Measurements from ENCODE around the gene SV2B. TPM values are rescaled to one million over a fixed set of nuclear protein-coding genes. Genes with fewer than 3 reads are reported as not detected.

Gene SV2B
- polyA plus RNA-seq, 1 donor, result 3.0 TPM

DNA sequence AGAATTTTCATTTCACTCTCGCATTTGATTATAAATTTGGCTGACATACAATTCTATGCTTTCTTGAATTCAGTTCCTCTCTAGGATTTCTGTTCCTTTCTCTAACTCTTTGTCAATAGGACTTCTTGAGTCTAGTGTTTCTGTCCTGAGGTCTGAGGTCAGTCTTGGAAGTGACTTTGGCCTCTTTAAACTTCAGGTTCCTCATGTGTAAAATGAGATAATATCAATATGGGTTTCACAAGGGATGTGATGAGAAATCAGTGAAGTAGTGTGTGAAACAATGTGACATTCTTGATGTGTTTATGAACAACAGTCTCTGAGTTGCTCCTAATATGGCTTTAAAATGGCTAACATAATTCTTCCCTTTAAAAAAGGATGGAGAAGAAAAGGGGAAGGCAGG, 92.2 kb downstream of the SV2B start:
- no peak for DNase-seq (ENCODE audit: low read depth)

GRCh38 chr15:91192690-91193377, 92.8 kb downstream of the SV2B start:
- no peak for DNase-seq (ENCODE audit: low read depth)

DNA sequence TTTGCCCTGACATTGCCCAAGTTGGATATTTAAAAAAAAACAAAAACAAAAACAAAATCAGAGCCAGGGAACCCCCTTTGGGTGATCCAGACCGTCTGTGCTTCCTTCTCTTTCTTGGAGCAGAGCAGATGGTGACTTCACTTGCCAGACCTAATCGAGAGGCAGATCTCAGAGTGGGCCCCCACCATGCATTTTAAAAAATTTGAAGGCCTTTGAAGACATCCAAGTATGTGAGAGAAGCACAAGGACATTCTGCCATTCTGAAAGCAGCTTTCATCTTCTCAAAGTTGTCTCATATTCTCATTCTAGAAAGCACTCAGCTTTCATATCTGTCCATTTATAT, 93.3 kb downstream of the SV2B start:
- no peak for DNase-seq (ENCODE audit: low read depth)

- DNase-seq (ENCODE audit: low read depth), result no peak
These were observed 96.1 kb downstream of the SV2B start for GRCh38 chr15:91196127-91196526.

- no peak for DNase-seq (ENCODE audit: low read depth)
These were observed 96.7 kb downstream of the SV2B start for GRCh38 chr15:91196768-91197167.

DNA sequence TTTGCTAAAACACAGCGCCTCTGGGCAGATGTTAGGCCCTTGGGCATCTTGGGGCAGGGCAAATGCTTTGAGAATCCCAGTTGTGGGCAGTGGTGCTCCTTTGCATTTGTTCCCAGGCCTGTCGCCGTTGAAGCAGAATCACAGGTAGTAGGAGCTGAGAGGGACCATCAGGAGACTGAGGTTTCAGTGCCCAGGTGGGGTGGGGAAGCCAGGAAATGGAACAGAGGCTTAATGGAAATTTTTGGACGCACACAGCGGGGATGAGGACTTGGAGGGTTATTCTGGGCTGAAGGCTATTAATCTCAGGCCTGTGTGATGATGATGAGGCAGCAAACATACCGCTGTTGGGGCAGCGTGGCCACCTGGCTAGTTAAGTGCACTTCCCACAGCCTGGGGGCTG, 99.5 kb downstream of the SV2B start:
- no peak for DNase-seq (ENCODE audit: low read depth)

DNA sequence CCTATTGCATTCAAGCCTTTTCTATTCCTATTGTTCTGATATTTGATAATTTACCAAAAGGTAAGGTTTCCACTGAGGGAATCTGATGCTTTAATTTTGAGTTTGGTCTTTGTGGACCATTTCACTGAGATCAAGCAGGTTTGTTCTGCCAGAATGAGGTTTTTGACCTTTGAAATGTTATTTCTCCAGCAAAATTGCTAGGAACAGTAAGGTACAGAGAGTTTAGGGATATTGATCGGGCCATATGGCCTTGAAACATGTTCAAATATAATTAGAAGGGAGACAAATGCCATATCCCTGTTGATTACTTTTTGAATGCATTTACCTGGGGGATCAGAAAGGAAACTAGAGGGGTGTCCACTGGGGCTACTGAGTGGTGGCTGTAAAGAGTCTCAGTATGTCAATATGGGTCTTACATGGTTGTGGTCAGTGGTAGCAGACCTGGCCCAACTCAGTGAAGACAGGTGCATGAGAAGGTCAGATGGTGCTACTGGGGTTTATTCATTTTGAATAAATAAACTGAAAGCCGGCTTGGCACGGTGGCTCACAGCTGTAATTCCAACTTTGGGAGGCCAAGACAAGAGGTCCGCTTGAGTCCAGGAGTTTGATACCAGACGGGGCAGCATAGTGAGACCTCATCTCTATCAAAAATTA, 100.2 kb downstream of the SV2B start:
- DNase-seq (ENCODE audit: low read depth), result no peak

- DNase-seq (ENCODE audit: low read depth), result no peak
These were observed 102.5 kb downstream of the SV2B start for GRCh38 chr15:91202510-91203102.

DNA sequence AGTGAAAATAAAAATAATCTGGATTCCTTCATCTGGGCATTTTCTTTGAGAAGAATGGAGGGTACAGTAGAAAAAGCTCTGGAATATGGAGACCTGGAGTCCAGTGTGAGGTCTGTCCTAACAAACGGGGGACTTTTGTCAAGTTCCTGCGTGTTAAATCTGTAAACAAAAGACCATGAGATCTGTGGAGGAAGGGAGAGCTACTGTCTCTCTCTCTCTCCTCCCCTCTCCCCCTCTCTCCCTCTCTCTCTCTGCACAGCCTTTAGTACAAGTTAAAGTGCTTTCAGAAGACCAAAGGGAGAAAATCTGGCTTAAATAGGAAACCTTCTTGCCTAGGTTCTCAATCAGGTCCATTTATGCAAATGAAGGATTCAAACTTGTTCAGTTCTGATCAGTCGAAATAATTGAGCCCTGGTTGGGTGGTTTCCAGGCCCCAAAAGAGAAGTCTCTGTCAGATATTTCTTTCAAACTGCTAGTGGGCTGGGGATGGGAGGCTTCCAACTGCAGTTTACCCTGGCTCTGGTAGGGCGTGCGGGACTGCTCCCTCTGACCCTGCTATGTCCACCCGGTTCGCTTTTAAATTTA, 103.7 kb downstream of the SV2B start:
- DNase-seq (ENCODE audit: low read depth), result no peak

DNA sequence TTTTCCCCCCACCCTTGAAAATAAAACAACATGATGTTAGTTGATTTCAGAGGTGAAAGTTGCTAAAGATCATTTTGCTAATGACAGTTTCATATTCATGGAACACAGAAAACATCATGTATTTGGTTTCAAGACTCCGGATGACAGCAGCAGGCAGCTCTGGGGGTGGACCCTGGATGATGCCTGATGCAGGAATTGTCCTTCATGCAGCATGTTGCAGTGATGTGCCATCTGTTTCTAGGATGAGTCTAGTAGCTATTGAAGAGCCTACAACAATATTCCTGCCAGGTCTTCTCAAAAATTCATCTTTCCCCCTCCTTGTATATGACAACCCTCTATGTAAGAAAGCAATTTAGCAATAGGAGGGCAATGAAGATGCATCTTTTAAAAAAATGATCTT, 108.3 kb downstream of the SV2B start:
- DNase-seq (ENCODE audit: low read depth), result no peak

GRCh38 chr15:91209318-91209717, 109.3 kb downstream of the SV2B start:
- no peak for DNase-seq (ENCODE audit: low read depth)

- no peak for DNase-seq (ENCODE audit: low read depth)
These were observed 109.7 kb downstream of the SV2B start for GRCh38 chr15:91209726-91210125.

GRCh38 chr15:91214675-91215590, 114.9 kb downstream of the SV2B start:
- no peak for DNase-seq (ENCODE audit: low read depth)

DNA sequence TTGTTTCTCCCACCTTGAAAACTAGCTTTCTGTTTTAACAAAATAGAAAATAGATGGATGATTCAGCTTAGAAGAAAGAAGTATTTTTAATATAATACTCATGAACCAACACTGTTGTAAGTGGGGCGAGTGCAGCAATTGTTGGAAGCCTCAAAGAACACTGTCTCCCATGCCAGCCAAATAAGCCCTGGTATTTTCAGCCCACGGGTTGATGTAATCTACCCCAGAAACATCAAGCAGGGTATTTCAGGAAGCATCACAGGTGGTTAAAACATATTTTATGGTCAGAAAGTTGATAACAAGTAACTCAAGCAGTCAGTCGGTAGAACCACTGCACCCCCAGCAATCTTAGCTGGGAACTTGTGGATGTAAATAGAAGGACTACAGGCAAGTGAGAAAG, 115.9 kb downstream of the SV2B start:
- no peak for DNase-seq (ENCODE audit: low read depth)

GRCh38 chr15:91219206-91219605, 119.1 kb downstream of the SV2B start:
- DNase-seq (ENCODE audit: low read depth), result no peak

GRCh38 chr15:91222052-91222451, 122.0 kb downstream of the SV2B start:
- DNase-seq (ENCODE audit: low read depth), result no peak

GRCh38 chr15:91223863-91224262, 123.8 kb downstream of the SV2B start:
- no peak for DNase-seq (ENCODE audit: low read depth)

DNA sequence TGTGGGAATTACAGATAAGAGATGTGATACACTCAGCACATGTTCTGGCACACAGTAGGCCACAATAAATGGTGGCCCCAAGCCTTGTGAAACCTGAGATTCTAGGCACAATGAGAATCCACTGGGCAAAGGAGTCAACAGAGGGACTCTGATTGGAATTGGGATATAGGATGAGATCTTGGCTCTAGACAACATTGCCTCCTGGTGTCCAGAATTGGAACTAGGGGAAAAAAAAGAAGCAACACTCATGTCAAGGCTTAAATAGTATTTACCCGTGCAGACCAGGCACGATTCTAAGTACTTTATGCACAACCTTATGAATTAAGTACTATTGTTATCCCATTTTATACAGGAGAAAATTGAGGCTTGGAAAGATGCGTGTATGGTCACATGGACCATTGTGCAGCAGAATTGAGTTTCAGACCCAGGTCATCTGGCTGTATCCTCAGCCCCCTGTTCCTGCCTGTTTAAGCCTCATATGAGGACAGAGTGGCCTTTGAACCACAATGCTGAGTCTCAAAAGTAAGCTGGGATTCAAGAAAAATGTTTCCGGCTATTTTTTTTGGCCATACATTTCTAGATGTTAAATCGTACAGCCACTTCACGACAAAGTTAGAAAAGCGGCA, 124.8 kb downstream of the SV2B start:
- DNase-seq (ENCODE audit: low read depth), result no peak

DNA sequence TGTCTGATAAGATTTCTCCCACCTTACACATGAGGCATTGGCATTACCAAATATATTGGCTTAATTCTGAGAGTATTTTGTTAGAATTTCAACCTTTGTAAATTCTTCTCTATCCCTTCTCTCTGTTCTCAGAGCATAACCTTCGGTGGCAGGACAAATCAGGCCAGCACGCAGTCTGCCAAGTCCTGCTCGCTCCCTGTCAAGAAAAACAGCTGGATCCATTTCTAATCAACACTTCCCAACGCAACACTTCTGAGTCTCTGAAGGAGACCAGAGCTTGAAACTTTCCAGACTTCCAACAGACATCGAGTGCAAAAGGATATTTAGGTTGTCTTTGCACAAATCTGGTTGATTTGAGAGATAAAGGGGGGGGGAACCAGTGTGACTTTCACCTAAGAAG, 125.7 kb downstream of the SV2B start:
- DNase-seq (ENCODE audit: low read depth), result no peak

DNA sequence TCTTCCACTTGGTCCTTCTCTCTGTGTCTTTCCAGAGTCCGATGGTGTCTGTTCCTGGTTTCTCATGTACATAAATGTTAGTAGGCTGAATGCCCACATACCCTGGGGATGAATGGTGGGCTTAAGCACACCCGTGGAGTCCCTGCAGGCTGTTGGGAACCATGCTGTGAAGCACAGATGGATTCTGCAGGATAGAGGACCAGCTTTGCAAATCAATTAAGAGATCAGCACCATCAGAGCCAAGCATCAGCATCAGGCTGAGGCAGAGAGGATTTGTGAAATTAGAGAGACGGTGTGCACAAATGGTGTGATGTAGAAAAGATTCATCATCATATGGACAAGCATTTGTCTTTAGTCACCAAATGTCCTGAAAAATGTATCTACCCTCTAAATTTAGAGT, 127.1 kb downstream of the SV2B start:
- no peak for DNase-seq (ENCODE audit: low read depth)

DNA sequence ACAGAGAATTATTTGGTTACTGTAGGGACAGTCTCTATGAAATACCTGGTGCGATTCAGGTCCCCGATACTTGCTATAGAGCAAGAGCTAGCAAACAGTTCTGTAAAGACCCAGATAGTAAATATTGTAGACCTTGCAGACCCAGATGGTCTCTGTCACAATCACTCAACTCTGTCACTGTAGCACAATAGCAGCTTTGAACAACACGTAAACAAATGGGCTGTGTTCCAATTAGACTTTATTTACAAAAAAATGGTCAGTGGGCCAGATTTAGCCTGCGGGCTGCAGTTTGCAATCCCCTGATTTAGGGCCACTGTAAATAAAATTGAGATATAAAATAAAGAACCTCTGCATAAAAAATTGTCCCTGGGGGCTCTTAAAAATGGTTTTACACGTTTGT, 127.7 kb downstream of the SV2B start:
- DNase-seq (ENCODE audit: low read depth), result no peak

- no peak for DNase-seq (ENCODE audit: low read depth)
These were observed 128.3 kb downstream of the SV2B start for GRCh38 chr15:91228383-91228782.

All from forelimb muscle (tissue), 1 donor.